HG03025 (cell line): Measurements from ENCODE around the gene TNIP1.

Source experiments
- ATAC-seq: cut with Tn5 transposase; IDR thresholded peaks from one replicate; pipeline ENCODE4 v1.9.1; 2021; ENCODE audit warnings: mild to moderate bottlenecking, moderate library complexity; ENCODE audit not compliant: unreplicated experiment, low FRiP score

TNIP1 gene

DNA sequence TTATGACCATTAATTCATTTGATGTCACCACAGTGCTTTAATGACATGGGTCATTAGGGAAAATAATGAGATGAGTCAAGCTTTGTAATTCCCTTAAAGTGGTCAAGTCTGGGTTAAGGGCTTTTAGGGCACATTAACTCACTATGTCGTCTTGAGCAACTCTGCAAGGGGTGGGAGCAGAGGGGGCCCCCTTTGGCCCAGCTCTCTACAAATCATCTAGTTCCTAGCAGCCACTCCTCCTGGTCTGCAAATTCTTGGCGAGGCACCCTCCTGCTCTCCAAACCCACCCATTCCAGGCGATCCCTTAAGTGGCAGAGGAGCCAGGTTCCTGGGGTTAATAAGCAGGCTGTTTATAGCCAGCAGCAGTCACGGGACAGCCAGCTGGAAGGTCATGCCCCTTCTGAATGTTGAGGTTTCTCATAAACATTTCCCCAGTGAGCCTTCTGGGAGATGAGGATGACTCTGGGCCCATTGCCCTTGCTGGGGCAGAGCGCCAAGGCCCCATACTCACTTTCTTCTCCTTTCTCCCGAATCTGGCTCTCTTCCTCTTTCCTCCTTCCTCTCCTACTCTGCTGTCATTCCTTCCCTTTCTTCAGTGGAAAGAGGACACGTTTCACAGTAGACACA, 74.8 kb downstream of the TNIP1 start:
- ATAC-seq = no peak

DNA sequence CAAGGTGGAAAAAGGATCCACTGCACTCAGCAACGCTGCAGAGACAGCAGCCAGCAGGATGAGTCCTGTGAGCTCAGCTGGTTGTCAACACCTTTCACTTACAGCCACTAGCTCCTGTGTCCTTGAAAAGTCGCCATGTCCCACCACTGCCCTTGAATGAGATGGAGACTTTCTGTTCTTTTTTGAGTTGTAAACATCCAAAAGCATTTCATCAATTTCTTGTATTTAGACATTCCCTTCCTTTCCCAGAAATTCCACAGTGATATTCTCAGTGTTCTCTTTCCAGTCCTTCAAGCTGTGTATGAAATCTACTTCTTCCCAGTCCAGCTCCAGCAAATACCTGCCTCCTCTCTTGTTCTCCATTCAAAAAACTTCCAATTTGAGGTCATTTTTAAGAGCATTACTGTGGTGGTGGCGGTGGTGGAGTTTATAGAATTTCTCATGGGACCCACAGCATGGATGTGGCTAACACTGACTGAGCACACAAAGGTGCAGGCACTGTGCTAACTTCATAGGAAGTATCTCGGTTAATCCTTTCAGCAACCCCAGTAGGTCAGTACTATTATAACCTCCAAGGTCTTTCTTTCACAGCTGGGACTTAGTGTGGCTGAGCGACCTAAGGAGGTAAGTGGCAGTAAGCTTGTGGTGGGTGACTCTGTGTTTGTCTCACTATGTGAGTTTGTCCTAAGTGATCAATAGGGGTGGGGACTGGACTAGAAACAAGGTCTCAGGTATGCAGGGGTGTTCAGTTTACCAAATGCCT, 75.5 kb downstream of the TNIP1 start:
- no peak for ATAC-seq

DNA sequence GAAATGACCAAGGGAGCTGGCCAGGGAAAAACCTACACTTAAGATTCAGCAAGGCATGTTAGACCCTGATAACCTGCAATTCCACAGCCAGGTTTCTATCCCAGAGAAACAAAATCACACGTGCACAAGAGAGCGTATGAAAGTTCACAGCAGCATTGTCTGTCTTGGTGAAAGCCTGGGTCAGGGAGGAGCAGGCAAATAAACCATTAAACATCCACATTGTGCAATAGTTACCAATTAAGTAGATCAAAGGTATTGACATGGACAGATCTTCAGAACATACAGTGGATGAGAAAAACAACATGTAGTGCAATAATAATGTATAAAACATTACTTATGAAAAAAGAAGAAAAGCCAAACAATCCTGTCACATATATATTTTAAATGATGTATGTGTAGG, 76.3 kb downstream of the TNIP1 start:
- no peak for ATAC-seq

DNA sequence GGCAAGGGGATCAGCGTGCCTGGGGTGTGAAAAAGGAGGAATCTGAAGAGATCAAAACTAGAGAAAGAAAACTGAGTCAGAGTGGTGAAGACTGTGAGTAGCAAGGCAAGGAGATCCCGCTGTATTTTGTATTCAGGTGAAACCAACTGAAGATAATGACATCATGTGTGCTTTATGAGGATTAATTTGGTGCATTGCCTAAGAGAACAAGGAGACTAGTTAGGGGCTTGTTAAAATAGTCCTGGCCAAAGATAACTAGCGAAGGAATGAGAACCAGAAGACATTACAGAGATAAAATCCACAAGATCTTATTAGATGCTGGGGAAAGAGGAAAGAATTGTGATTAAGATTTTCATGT, 77.4 kb downstream of the TNIP1 start:
- ATAC-seq = no peak

DNA sequence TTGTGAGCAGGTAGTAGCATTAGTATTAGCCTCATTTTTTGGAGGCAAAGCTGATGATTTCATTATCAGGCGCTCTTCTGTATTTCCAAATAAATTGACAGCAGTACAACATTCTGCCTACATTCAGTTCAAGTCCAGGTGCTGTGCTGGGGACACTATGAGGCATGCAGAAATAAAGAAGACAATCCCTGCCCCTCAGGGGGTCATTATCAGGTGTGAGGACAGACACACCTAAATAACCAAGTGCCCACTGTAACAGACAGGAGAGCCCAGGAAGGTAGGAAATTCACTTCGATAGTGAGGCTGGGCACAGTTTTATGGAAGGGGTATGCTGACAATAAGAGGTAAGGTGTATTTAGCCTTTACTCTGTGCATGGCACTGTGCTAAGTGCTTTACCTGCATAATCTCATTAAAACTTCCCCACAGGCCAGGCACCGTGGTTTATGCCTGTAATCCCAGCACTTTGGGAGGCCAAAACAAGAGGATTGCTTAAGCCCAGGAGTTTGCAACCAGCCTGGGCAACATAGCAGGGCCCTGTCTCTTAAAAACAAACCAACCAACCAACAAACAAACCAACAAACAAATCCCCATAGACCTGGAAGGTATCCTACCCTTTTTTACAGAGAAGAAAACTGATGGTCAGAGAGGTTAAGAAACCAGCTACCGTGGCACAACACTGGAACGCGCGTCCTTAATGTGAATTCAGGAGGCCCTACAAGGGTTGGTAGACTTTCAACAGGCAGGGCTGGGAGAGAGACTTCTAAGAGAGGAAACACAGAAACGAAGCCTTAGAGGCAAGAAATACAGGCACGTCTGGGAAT, 77.9 kb downstream of the TNIP1 start:
- no peak for ATAC-seq

DNA sequence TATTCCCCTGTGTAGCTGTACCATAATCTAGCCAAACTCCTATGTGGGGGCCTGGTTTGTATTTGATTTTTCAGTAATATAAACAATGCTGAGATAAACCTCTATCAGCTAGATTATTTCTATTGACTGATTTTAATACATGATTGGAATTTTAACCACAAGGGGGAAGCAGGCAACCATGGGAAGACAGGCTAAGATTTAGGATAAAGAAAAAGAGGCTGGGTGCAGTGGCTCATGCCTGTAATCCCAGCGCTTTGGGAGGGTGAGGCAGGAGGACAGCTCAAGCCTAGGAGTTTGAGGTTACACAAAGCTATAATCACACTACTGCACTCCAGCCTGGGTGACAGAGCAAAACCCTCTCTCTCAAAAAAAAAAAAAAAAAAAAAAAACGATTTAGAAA, 78.6 kb downstream of the TNIP1 start:
- no peak for ATAC-seq

DNA sequence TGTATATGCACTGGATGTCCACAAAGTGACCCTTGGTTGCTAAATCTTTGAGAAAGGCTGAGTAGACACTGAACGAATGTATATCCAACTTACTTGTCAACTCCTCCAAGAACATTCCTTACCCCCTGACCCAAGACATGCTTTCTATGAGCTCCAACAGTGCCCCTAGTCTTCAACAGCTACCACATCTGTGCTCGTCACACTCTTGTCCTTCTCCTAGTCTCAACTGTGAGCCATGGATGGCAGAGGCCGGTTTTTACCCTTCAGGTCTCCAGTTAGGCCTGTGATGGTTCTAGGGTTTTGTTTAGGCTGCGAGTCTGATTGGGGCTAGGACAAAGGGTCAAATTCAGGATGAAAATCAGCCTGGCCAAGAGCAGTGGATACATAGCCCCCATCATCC, 79.4 kb downstream of the TNIP1 start:
- no peak for ATAC-seq

DNA sequence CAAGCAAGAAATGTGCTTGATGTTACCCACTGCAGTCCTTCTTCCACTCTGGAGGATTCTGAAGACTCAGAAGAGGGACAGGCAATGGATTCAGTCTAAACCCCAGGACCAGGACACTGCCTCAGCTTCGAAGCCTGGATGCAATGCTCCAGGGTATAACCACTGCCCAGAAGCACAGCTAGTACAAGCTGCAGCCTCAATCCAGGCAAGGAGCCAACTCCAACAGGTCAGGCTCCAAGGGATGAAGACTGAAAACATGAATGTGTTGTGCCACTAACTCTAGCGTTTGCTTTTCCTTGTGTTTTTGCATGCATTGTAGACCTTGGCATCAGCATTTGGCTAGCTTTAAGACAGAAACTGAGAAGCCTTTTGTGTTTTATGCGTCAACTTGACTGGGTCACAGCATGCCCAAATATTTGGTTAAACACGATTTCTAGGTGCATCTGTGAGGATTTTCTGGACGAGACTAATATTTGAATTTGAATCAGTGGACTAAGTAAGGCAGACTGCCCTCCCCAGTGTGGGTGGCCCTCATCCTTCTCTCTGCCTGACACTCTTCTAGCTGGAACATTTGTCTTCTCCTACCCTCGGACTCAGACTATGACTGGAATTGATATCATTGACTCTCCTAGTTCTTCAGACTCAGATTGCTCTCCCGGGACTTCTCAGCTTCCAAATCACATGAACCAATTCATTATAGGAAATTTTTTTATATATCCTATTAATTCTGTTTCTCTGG, 81.0 kb downstream of the TNIP1 start:
- ATAC-seq = no peak

DNA sequence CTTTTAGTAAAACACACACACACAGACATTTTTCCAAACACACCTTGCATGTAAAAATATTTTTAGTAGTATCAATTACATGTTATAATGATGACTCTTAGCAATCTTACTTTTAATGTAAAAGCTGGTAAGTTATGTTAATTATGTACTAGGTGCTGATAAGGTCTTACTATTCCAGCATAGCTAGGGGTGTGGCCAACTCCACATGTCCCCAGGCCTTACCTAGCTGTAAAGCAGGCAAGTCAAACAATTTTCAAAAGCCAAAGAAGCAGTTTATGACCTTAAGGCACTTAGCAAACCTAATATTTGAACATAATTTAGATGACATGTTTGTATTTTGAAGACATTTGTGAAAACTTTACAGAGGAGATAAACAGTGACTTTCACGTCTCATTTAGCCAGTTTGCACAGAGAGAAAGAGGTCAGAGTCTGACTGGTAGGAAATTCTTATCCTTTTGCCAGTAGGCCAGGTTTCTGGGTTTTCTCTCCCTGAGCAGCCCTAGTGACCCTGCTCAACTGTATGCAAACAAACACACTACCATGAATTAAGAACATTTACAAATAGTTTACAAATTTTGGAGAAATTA, 86.9 kb downstream of the TNIP1 start:
- no peak for ATAC-seq

DNA sequence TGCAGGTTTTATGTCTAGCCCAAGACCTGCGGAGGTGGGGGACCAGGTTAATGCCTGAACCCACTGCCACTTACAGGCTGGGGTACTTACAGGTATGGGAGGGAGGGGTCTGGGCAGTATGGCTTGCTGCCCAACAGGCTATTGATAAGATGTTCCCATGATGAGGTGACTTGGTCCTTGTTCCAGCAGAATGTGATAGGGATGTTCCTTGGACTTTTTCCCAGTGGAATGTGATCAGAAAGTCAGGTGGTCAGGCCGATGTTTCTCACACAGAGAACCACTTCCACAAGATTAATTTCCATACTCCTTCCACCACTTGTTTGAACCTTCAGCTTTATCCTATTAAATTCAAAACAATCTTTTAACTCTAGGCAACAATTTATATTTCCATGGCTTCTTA, 87.4 kb downstream of the TNIP1 start:
- no peak for ATAC-seq

DNA sequence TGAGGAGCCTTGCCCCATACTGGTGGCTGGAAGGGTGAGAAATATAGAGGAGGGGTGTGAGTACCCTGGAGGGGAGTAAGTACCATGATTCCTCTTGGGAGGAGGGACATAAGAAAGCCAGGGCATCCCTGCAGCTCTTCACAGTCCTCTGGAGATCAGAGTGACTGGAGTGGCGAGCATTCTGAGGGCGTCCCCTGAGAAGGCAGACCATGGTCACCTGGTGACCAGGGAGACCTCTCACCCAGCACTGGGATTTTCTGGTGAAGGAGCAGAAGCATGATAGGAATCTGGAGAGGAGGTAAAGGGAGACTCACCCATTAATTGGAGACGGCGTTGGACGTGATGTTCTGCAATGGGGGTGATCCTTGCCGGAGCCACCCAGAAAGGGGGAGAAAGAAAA, 88.1 kb downstream of the TNIP1 start:
- no peak for ATAC-seq

DNA sequence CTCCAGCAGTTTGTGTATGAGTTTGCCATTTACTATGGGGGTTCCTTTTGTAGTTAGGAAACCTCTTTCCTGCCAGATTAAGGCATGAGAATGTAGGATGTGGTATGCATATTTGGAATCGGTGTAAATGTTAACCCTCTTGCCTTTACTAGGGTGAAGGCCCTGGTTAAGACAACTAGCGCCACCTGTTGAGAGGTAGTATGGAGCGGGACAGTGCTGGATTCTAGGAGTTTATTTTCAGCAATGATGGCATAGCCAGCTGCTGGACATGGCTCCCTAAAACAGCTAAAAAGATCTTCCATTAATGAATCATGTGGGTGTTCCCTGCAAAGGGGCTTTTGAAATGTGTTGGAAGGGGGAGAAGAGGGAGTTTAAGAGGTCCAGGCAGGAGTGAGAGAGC, 91.1 kb downstream of the TNIP1 start:
- no peak for ATAC-seq

DNA sequence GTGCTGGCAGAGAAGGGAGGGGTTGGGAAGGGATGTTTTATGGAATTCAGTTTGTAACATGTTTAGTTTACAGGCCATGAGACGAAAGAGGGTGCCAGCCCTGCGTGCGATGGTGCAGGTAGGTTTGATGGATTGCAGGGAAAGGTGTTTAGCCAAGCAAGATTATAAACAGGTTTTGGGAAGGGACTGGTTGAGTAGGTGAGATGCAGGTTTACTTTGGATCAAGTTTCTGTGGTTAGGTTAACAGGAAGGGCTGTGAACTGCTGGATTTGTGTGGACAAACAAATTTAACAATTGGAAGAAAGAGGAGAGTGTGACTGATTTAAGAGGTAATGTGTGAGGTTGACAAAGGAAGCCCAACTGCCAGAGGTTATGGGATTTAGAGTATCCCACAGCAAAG, 93.1 kb downstream of the TNIP1 start:
- no peak for ATAC-seq
